Vagina (tissue), 2 donors: ENCODE results near the gene ABCA2. TPM values are rescaled to one million over a fixed set of nuclear protein-coding genes. Genes with fewer than 3 reads are reported as not detected.

Source experiments
- DNase-seq, 2 donors: peaks; one replicate each; pipeline ENCODE4 v3.0.0-alpha.2; 2017; ENCODE audit errors: extremely low spot score in 2 of 2
- H3K27ac ChIP-seq: fragments of 200-600 bp; sonication (generic); one replicate; pipeline ENCODE4 v1.5.1; 2019
- H3K27me3 ChIP-seq: fragments of 200-600 bp; sonication (generic); one replicate; pipeline ENCODE4 v1.5.1; 2019
- H3K36me3 ChIP-seq, 2 donors: fragments of 200-600 bp; sonication (generic); one replicate each; pipeline ENCODE4 v1.5.1; 2017 to 2019
- H3K4me1 ChIP-seq: fragments of 200-600 bp; sonication (generic); one replicate; pipeline ENCODE4 v1.5.1; 2019
- H3K4me3 ChIP-seq, 2 donors: fragments of 200-600 bp; sonication (generic); 1 replicate in 1 of 2; 2 replicates in 1 of 2; pipeline ENCODE4 v1.5.1; 2016 to 2019
- H3K9me3 ChIP-seq: fragments of 200-600 bp; sonication (generic); one replicate; pipeline ENCODE4 v1.5.1; 2019
- POLR2A ChIP-seq, 2 donors: fragments of 450-650 bp; IDR thresholded peaks; one replicate each; pipeline ENCODE4 v1.6.1; 2017; ENCODE audit warnings: antibody characterized with exemption in 2 of 2, mild to moderate bottlenecking in 2 of 2, moderate library complexity in 2 of 2
- POLR2AphosphoS5 ChIP-seq, 2 donors: sonication (generic); formaldehyde crosslinking; IDR thresholded peaks; one replicate each; pipeline ENCODE4 v1.9.0; 2017; ENCODE audit warnings: antibody characterized with exemption in 2 of 2, mild to moderate bottlenecking in 2 of 2, low read depth in 1 of 2; ENCODE audit not compliant: insufficient read depth in 1 of 2
- intact Hi-C: fragments of 100-400 bp; cut with DNase I; formaldehyde crosslinking; loops from one replicate; pipeline ENCODE4 v1.15.1; 2023
- total RNA-seq: library from RNA; depleted of rRNA; stranded (reverse); fragments of >200 nt; gene quantifications from one replicate; pipeline ENCODE4 v1.2.3, GENCODE V29; 2016
- TF ChIP-seq, protein P1 (sequence below), 3 experiments: fragments of 450-650 bp in 2 of 3; fragments of 200-600 bp in 1 of 3; sonication (generic) in 1 of 3; IDR thresholded peaks; one replicate each; pipeline ENCODE4 v1.5.1; 2017 to 2019; ENCODE audit warnings: antibody characterized with exemption in 3 of 3, mild to moderate bottlenecking in 2 of 3, moderate library complexity in 2 of 3

ABCA2 gene
- total RNA-seq, 1 donor from 2014 or later, result 44.0 TPM

- Histone ChIP-seq H3K36me3 (no peaks in the 10 kb centered on the region), H3K27me3 (no peaks in the 10 kb centered on the region), H3K4me1 (peaks cover 14% of the 10 kb centered on the region), H3K9me3 (no peaks in the 10 kb centered on the region), H3K4me3 (peak overlapping the region in 1 of 2 donors; percentile 44), H3K27ac (no peak overlapping the region)
- intact Hi-C loops, result no loop called here
- no peak for DNase-seq
- no peak for TF ChIP-seq POLR2A (IDR thresholded peaks at IDR 0.05)
- TF ChIP-seq, protein P1, sequence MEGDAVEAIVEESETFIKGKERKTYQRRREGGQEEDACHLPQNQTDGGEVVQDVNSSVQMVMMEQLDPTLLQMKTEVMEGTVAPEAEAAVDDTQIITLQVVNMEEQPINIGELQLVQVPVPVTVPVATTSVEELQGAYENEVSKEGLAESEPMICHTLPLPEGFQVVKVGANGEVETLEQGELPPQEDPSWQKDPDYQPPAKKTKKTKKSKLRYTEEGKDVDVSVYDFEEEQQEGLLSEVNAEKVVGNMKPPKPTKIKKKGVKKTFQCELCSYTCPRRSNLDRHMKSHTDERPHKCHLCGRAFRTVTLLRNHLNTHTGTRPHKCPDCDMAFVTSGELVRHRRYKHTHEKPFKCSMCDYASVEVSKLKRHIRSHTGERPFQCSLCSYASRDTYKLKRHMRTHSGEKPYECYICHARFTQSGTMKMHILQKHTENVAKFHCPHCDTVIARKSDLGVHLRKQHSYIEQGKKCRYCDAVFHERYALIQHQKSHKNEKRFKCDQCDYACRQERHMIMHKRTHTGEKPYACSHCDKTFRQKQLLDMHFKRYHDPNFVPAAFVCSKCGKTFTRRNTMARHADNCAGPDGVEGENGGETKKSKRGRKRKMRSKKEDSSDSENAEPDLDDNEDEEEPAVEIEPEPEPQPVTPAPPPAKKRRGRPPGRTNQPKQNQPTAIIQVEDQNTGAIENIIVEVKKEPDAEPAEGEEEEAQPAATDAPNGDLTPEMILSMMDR (IDR thresholded peaks at IDR 0.05), result no peak
- no peak for TF ChIP-seq POLR2AphosphoS5 (IDR thresholded peaks at IDR 0.05; ENCODE audit: insufficient read depth in 1 of 2, low read depth in 1 of 2)
These were observed 41.6 kb upstream of the ABCA2 start for GRCh38 chr9:137069508-137070091.

GRCh38 chr9:137068539-137069507 is 40.8 kb upstream of the ABCA2 start:
- Histone ChIP-seq H3K27ac (no peak overlapping the region), H3K36me3 (no peaks in the 10 kb centered on the region), H3K4me1 (peaks cover 20% of the 10 kb centered on the region), H3K9me3 (no peaks in the 10 kb centered on the region), H3K4me3 (no peak overlapping the region), H3K27me3 (no peaks in the 10 kb centered on the region)
- TF ChIP-seq, protein P1 (IDR thresholded peaks at IDR 0.05), result no peak
- TF ChIP-seq POLR2AphosphoS5 (IDR thresholded peaks at IDR 0.05; ENCODE audit: insufficient read depth in 1 of 2, low read depth in 1 of 2) (no peak), POLR2A (IDR thresholded peaks at IDR 0.05) (no peak)
- no peak for DNase-seq
- intact Hi-C loops, result no loop called here

GRCh38 chr9:137067860-137068538 is 40.0 kb upstream of the ABCA2 start:
- Histone ChIP-seq H3K27ac (no peak overlapping the region), H3K36me3 (no peaks in the 10 kb centered on the region), H3K9me3 (no peaks in the 10 kb centered on the region), H3K27me3 (no peaks in the 10 kb centered on the region), H3K4me1 (peaks cover 22% of the 10 kb centered on the region), H3K4me3 (no peak overlapping the region)
- TF ChIP-seq, protein P1 (IDR thresholded peaks at IDR 0.05), result peak; percentile 63 to 76 (median 73)
- TF ChIP-seq POLR2AphosphoS5 (IDR thresholded peaks at IDR 0.05; ENCODE audit: insufficient read depth in 1 of 2, low read depth in 1 of 2), result no peak
- intact Hi-C loops, result no loop called here
- DNase-seq, result no peak

DNA sequence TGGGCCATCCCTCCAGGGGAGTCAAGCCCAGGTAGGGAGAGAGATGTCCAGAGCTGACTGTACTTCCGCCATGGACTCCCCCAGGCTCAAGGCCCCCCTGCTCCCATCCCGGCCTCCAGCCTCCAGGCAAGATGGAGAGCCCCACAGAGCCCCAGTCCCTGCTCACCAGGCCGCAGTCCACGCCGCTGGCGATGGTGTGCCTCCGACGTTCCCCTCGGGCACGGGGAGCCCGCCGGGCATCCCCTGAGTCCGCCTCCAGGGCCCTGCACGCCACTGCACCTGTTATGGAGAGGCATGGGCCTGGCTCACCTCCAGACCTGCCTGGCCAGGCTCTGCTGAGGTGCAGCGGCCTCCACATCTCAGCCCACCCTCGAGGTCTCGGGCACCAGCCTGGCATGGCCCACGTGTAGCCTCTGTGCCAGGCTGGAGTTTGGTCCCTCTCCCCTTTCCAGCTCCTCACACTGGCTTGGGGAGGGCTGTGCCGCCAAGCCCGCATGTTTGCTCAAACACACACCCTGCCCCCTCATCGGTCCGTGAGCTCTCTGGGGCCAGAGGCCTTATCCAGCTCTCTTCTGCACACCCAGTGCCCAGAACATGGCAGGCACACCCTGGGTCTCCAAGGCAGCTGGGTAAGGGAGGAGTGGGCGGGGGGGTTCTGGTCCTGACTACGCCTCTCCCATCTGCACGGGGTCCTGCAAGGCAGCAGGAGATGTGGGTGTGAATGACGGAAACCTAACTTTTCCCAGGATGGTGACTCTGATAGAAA is 38.2 kb upstream of the ABCA2 start:
- H3K9me3 ChIP-seq, result no peaks in the 10 kb centered on the region
- H3K4me3 ChIP-seq, result no peak overlapping the region
- intact Hi-C loops, result no loop called here
- peaks cover 21% of the 10 kb centered on the region for H3K4me1 ChIP-seq
- no peak for TF ChIP-seq POLR2AphosphoS5 (IDR thresholded peaks at IDR 0.05; ENCODE audit: insufficient read depth in 1 of 2, low read depth in 1 of 2)
- TF ChIP-seq, protein P1 (IDR thresholded peaks at IDR 0.05), result no peak
- no peak for TF ChIP-seq POLR2A (IDR thresholded peaks at IDR 0.05)
- no peak for DNase-seq
- no peaks in the 10 kb centered on the region for H3K27me3 ChIP-seq
- H3K27ac ChIP-seq, result no peak overlapping the region
- no peaks in the 10 kb centered on the region for H3K36me3 ChIP-seq
